HTR-8/SVneo (cell line): ENCODE measurements around the gene SLC8A3.

Source experiments
- DNase-seq: peaks from one replicate; pipeline ENCODE4 v3.0.0; 2011; ENCODE audit warnings: low spot score, mixed read lengths; ENCODE audit not compliant: insufficient read length
- FAIRE-seq: peaks from 2 replicates; lab custom pipeline; 2011; peaks lifted over from hg19 to GRCh38; lab: Jason Lieb, UNC

Gene SLC8A3

DNA sequence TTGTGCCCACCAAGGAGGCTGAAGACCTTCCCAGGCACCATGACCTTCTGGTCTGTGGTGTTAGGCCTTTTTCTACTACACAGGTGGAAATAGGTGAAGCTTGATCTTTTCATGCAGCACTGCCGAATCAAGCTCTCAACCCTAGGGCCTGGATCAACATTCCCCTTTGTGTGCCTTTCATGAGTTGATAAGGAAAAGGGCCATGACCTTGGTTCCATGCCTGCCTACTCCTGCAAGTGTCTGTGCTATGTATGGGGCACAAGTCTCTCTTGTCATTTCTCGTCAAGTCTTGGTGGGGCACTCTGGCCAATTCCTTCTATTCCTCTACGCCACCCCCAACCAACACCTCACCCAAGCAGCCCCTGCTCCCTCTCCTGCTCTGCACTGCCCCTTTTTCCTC lies 154.5 kb downstream of the SLC8A3 start:
- FAIRE-seq (no peak), DNase-seq (no peak)

- FAIRE-seq = peak; percentile 51
- DNase-seq = no peak
Observed at GRCh38 chr14:70033561-70033960, 155.2 kb downstream of the SLC8A3 start.

GRCh38 chr14:70033116-70033515 lies 155.6 kb downstream of the SLC8A3 start:
- no peak for DNase-seq
- no peak for FAIRE-seq

GRCh38 chr14:70032447-70032846 lies 156.3 kb downstream of the SLC8A3 start:
- DNase-seq (peak; percentile 71), FAIRE-seq (peak; percentile 98)

DNA sequence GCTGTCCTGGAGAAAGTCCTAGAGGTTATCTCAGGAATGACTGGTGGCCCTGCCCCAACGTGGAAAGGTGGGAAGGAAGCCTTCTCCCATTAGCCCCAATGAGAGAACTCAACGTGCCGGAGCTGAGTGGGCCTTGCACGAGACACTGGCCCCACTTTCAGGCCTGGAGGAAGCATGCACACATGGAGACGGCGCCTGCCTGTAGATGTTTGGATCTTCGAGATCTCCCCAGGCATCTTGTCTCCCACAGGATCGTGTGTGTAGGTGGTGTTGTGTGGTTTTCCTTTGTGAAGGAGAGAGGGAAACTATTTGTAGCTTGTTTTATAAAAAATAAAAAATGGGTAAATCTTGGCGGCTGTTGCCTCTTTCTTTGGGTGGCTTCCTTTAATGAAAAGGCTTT lies 156.7 kb downstream of the SLC8A3 start:
- FAIRE-seq = no peak
- DNase-seq = no peak

DNA sequence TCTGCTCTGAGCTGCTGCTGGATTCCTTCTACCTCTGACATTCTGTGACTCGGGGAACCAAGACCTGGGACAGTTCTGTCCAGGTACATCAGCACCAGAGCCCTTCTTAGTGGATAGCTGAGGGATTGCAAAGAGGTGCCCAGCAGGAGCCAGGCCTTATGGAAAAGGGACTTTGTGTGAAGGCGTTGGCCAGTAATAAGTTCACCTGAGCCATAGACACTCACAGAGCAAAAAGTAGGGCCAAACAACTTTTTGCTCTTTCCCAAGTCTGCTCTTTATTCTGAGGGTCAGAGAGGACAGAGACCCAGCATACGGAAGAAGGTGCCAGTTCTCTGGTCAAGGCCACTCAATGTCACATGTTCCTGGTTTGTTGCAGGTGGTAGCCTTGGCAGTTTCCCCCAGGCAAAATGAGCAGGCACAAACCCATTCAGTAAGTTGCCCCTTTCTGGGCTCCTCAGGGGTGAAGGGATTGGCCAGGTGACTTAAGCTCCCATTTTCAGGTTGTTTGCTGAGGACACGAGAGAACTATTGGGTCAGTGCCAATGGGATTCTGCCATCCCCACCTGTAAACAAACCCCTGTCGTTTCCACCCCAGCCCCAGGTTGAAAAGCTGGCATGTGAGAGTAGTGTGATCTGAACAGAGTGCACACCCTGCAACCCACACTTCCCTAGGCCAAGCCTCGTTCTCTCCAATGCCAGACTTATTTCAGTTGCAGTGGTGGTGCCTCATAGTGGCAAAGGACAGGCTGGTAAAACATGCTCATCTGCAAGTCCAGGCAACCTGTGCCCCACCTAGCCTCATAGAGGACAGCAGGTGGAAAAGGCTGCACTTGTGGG lies 159.2 kb downstream of the SLC8A3 start:
- no peak for DNase-seq
- FAIRE-seq = peak; percentile 90

GRCh38 chr14:70027785-70028428 lies 160.8 kb downstream of the SLC8A3 start:
- DNase-seq = peak; percentile 97
- FAIRE-seq = no peak

DNA sequence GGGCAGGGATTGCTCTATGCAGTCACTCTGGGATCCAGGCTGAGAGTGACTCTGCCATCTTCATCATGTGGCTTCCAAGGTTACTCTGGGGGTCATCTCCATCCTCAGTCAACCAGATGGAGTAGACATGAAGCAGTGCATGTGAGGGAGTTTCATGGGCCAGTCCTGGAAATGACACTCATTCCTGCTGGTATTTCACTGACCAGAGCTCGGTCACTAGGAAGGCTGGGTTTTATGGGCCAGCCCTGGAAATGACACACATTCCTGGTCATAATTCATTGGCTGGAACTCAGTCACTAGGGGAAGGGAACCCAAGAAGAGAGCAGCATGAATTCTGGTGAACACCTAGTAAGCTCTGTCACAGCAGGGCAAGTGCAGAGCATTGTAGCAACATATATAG lies 164.9 kb downstream of the SLC8A3 start:
- FAIRE-seq (no peak), DNase-seq (no peak)

DNA sequence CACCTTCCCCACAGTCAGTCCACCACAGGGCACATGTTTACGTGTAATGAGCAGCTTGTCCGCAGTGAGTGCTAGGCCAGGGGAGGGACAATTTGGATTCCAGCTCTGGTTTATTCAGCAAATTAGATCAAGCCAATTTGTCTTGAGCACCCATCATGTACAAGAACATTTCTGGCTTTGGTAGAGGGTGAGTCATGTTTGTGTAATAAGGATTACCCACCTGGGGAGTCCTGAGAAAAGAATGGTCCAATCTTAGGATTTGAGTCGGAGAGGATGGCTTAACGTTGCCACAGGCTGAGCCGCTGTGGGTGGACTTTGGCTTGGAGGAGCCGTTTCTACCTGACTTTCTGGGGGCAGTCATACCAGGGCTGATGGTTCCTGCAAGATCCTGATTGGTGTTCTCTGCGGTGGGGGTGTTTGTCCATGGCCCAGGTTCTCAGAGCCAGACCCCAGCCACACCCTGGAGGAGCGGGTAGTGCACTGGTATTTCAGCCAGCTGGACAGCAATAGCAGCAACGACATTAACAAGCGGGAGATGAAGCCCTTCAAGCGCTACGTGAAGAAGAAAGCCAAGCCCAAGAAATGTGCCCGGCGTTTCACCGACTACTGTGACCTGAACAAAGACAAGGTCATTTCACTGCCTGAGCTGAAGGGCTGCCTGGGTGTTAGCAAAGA lies 165.8 kb downstream of the SLC8A3 start:
- no peak for FAIRE-seq
- DNase-seq = no peak

DNA sequence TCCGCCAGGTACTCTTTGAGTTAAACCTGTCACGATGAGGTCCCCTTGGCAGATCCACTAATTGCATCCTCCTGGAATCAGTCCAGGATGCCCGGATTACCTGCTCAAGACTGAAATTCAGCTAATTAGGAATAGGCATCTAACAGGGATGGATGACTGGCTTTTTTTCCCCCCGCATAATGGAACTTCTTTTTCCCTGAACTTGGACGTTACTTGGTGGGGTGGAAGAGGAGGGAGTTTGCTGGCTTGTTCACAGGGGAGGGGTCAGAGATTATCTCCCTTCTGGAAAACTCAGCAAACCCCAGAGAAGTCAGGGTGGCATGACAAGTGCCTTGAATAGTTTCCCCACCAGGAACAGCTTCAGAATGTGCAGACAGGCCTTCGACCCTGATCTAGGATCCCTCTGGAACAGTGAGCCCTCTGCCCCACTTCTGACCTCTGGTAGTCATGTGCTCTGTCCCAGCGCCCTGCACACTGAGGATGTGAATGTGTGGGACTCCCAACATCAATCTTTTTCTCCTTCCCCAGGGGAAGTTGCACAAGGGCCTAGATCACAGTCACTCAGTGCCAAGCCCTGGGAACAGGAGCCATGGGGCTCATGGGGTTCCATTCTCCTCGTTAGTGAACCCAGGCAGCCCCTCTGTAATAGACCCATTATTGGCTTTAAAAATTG lies 167.1 kb downstream of the SLC8A3 start:
- FAIRE-seq = no peak
- DNase-seq = no peak

GRCh38 chr14:70020352-70021170 lies 168.2 kb downstream of the SLC8A3 start:
- FAIRE-seq = peak; percentile 87
- peak; percentile 61 for DNase-seq

GRCh38 chr14:70019695-70020094 lies 169.1 kb downstream of the SLC8A3 start:
- no peak for FAIRE-seq
- DNase-seq = no peak

DNA sequence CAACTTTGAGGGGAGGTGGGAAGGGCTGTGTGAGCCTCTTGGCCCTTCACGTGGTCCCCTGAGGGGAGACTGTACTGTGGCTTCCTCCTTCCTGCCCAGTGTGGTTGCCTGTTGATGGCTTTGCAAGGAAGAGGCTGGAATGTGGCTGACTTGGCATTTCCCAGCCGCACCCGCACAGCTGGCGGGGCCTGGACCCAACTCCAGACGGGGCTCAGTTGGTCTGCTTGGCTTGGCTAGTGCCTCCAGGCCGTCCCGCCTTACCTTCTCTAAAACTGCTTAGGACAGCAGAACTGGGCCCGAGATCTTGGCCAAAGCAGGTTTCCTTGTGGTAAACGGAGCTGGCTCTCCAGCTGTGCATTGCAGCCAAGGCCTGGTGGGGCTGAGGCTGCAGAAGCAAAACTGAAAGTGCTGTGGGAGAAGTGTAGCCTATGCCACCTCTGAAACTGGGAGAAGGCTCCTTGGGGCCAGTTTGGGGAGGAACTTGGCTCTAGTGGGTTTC lies 170.0 kb downstream of the SLC8A3 start:
- DNase-seq = no peak
- peak; percentile 58 for FAIRE-seq

DNA sequence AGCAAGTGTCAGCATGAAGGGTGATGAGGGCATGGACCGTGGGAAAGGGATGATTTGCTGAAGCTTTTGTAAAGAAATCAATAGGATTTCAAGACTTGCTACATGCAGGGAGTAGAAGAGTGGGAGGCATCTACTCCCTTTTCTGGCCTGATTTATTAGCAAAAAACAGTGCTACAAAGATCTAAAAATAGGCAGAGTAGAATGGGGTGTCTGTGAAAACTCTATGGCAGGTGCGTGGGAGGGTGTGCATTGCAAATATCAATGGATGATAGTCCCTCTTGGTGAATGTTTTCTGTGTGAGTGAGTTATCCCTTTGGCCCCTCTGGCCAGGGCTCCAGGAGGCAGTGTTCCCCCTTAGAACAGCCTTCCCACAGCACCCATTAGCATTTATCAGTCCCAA lies 170.5 kb downstream of the SLC8A3 start:
- peak; percentile 31 for FAIRE-seq
- no peak for DNase-seq

GRCh38 chr14:70014406-70015095 lies 174.2 kb downstream of the SLC8A3 start:
- FAIRE-seq (peak; percentile 77), DNase-seq (no peak)

GRCh38 chr14:70013271-70013873 lies 175.4 kb downstream of the SLC8A3 start:
- peak; percentile 76 for DNase-seq

GRCh38 chr14:70011708-70012107 lies 177.0 kb downstream of the SLC8A3 start:
- DNase-seq = no peak
- peak; percentile 31 for FAIRE-seq

More at GRCh38 chr14:70013271-70013873, 175.4 kb downstream of the SLC8A3 start:
- FAIRE-seq = peak; percentile 86

DNA sequence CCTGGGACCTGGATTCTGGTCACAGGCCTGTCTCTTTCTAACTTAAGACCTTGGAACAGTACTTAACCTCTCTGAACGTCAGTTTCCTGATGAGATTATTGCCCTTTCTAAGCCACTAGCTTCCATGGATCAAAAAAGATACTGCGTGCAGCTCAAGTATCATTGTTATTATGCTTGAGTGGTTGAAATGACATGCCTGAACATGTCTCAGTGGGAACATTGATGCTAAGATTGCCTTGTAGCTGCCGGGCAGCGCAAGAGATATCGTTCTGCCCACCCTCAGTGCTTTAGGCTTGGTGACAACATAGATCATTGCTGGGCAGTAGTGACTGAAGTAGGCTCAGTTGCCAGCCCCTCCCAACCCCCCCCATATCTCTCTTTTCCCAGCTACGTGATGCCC lies 177.7 kb downstream of the SLC8A3 start:
- peak; percentile 58 for FAIRE-seq

More for the DNA sequence above, 177.7 kb downstream of the SLC8A3 start:
- DNase-seq = no peak
